Measurements from ENCODE around the gene TSC22D2.

Gene TSC22D2

DNA sequence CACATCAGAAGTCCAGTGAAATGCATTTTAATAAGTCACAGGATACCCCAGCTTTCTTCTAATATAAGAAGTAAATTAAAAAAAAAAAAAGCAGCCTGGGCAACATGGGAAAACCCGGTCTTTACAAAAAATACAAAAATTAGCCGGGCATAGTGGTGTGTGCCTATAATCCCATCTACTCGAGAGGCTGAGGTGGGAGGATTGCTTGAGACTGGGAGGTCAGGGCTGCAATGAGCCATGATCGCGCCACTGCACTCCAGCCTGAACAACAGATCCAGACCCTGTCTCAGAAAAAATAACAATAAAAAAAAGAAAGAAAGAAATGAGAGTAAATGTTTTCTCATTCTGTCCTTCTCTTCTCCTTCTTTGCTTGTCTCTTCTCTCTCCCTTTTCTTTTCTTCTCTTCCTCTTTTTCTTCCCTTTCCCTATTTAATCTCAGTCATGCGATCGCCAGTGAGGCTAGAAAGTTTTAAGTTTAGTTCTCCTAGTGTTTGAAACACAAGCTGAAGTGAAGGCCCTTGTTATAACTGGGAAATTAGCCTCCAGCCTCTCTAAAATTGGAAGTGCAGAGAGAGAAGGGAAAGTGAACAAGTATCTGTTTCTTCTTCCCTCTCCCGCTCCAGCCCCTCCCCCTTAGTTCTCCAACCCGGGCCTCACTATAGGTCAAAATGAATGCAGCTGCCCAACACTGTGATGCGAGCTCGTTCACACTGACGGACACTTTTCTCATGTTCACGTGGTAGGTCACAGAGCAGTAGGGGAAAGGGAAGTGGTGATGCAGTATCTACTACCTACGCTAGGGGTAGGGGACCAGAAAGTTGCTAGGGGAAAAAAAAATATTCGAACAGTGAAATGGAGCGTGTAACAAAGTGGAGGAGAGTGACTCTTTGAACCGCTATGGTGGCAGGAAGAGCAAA lies 23.5 kb upstream of the TSC22D2 start:
- Histone ChIP-seq H3K4me3 (ENCODE audit: low read length, poor library complexity, severe bottlenecking) (no peak overlapping the region), H3K9me2 (replicated peaks; ENCODE audit: low read depth, low read length) (no peaks in the 10 kb centered on the region), H3K79me2 (ENCODE audit: insufficient read depth, low read length) (no peaks in the 10 kb centered on the region), H2AFZ (ENCODE audit: low read length) (peak overlapping the region; percentile 49), H3K4me1 (ENCODE audit: insufficient read depth, low read length, poor library complexity, severe bottlenecking) (peaks cover 14% of the 10 kb centered on the region), H4K20me1 (ENCODE audit: insufficient read depth, low read length, poor library complexity, severe bottlenecking) (no peaks in the 10 kb centered on the region), H3K36me3 (ENCODE audit: insufficient read depth, low read length) (no peaks in the 10 kb centered on the region), H3F3A (ENCODE audit: low read depth) (0 out of 2 replicates have a peak, but pooled peaks cover 4% of the 10 kb centered on the region), H3K27me3 (ENCODE audit: insufficient read depth, low read length, poor library complexity, severe bottlenecking) (no peaks in the 10 kb centered on the region), H3K9ac (ENCODE audit: low read depth, low read length, poor library complexity, severe bottlenecking) (no peak overlapping the region), H3K4me2 (ENCODE audit: low read depth, low read length, poor library complexity, severe bottlenecking) (peak overlapping the region; percentile 3), H3K9me3 (ENCODE audit: insufficient read depth, low read depth, low read length) (no peaks in the 10 kb centered on the region)
- TF ChIP-seq, protein P1, sequence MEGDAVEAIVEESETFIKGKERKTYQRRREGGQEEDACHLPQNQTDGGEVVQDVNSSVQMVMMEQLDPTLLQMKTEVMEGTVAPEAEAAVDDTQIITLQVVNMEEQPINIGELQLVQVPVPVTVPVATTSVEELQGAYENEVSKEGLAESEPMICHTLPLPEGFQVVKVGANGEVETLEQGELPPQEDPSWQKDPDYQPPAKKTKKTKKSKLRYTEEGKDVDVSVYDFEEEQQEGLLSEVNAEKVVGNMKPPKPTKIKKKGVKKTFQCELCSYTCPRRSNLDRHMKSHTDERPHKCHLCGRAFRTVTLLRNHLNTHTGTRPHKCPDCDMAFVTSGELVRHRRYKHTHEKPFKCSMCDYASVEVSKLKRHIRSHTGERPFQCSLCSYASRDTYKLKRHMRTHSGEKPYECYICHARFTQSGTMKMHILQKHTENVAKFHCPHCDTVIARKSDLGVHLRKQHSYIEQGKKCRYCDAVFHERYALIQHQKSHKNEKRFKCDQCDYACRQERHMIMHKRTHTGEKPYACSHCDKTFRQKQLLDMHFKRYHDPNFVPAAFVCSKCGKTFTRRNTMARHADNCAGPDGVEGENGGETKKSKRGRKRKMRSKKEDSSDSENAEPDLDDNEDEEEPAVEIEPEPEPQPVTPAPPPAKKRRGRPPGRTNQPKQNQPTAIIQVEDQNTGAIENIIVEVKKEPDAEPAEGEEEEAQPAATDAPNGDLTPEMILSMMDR (conservative IDR thresholded peaks at IDR 0.05; ENCODE audit: low read length) = no peak
- TF ChIP-seq EZH2phosphoT487 (IDR thresholded peaks at IDR 0.05; ENCODE audit: borderline replicate concordance) = no peak

DNA sequence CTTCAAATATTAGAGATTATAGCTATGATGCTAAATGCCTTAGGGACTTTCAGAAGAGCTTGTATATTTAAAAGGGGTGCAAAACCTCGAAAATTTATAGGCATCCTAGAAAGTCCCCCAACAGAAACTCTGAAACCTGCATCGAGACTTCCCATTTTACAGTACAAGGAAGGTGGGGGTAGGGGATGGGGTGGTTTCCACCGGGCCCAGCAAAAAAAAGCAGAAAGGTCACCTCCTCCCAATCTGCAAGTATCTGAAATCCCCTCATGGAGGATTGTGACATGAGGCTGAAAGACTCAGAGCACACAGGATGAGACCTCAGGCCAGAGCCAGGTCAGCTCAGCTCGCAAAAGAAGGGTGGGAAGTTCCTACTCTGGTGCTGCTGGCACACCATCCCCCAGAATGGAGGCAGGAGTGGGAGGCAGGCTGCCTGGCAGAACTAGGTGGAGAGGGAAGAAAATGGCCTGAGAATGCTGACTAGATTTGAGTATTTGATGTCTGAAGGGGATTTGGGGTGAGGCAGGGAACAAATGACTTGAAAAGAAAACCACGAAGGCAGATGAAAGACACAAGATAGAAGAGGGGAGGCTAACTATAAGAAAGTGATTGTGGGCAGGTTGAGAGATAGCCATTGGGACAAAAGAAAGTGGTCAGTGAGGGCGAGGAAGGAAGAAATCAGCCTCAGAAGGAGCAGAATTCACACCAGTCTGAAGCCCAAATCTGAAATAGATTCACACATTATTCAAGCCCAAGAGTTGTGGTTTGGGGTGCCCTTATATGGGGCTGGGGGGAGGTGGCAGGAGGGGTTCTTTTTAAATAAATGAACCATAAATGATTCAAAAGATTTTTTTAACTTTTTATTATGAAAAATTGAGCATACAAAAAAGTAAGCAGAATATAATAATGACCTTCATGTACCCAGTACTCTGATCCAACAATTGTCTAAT lies 22.5 kb upstream of the TSC22D2 start:
- Histone ChIP-seq H3K79me2 (ENCODE audit: insufficient read depth, low read length) (no peaks in the 10 kb centered on the region), H3K4me3 (ENCODE audit: low read length, poor library complexity, severe bottlenecking) (no peak overlapping the region), H3K9me2 (replicated peaks; ENCODE audit: low read depth, low read length) (no peaks in the 10 kb centered on the region), H3K9ac (ENCODE audit: low read depth, low read length, poor library complexity, severe bottlenecking) (no peak overlapping the region), H3K27me3 (ENCODE audit: insufficient read depth, low read length, poor library complexity, severe bottlenecking) (no peaks in the 10 kb centered on the region), H2AFZ (ENCODE audit: low read length) (peak overlapping the region; percentile 49), H3K4me1 (ENCODE audit: insufficient read depth, low read length, poor library complexity, severe bottlenecking) (peaks cover 22% of the 10 kb centered on the region), H3K9me3 (ENCODE audit: insufficient read depth, low read depth, low read length) (no peaks in the 10 kb centered on the region), H4K20me1 (ENCODE audit: insufficient read depth, low read length, poor library complexity, severe bottlenecking) (no peaks in the 10 kb centered on the region), H3F3A (ENCODE audit: low read depth) (0 out of 2 replicates have a peak, but pooled peaks cover 4% of the 10 kb centered on the region), H3K36me3 (ENCODE audit: insufficient read depth, low read length) (no peaks in the 10 kb centered on the region), H3K4me2 (ENCODE audit: low read depth, low read length, poor library complexity, severe bottlenecking) (peak overlapping the region; percentile 3)
- no peak for TF ChIP-seq EZH2phosphoT487 (IDR thresholded peaks at IDR 0.05; ENCODE audit: borderline replicate concordance)
- TF ChIP-seq, protein P1 (conservative IDR thresholded peaks at IDR 0.05; ENCODE audit: low read length) = no peak

DNA sequence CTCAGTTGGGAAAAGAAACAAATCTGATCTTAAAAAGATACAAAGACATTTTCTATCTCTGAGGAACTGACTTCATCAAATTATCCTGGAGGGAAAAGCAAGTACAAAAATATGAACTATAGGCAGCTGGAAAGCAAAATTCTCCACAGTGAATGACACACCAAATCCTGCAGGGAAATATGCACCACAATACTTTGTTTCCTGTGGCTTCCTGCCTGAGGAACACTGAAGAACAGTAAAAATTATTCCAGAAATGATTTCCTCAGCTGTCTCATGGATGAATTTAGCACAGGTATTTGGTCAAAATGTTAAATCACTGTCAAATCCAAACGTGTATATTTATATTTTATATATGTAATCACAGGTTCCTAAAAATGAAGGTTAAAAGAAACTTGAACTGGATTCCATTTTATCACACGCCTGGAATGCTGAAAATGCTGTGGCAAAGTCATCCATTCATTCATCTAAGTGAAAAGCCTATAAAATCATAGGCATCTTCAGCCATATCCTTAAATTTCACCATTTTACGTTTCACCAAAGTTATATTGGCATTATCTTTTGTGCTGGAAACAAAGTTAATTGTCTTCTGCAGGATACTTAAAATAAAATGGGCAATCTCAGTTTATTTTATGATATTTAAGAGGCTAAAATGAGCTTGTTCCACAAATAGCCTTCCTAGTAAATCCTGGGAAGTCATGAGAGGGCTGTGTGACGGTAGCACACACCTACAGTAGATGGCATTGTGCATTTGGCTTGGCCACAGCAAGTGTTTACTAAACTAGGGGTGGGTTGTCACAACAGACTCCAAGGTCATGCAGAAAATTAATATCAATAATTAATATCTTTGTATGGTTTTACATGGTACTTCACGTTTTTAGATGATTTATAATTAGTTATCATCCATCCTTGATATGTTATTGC lies 19.3 kb upstream of the TSC22D2 start:
- H3K9me3 ChIP-seq (ENCODE audit: insufficient read depth, low read depth, low read length) = no peaks in the 10 kb centered on the region
- no peaks in the 10 kb centered on the region for H3K27me3 ChIP-seq (ENCODE audit: insufficient read depth, low read length, poor library complexity, severe bottlenecking)
- H3K9ac ChIP-seq (ENCODE audit: low read depth, low read length, poor library complexity, severe bottlenecking) = no peak overlapping the region
- no peak for TF ChIP-seq EZH2phosphoT487 (IDR thresholded peaks at IDR 0.05; ENCODE audit: borderline replicate concordance)
- TF ChIP-seq, protein P1 (conservative IDR thresholded peaks at IDR 0.05; ENCODE audit: low read length) = no peak
- H2AFZ ChIP-seq (ENCODE audit: low read length) = no peak overlapping the region
- no peaks in the 10 kb centered on the region for H4K20me1 ChIP-seq (ENCODE audit: insufficient read depth, low read length, poor library complexity, severe bottlenecking)
- no peaks in the 10 kb centered on the region for H3K36me3 ChIP-seq (ENCODE audit: insufficient read depth, low read length)
- no peaks in the 10 kb centered on the region for H3K79me2 ChIP-seq (ENCODE audit: insufficient read depth, low read length)
- H3F3A ChIP-seq (ENCODE audit: low read depth) = 0 out of 2 replicates have a peak, but pooled peaks cover 4% of the 10 kb centered on the region
- H3K4me1 ChIP-seq (ENCODE audit: insufficient read depth, low read length, poor library complexity, severe bottlenecking) = peaks cover 29% of the 10 kb centered on the region
- H3K4me2 ChIP-seq (ENCODE audit: low read depth, low read length, poor library complexity, severe bottlenecking) = no peak overlapping the region
- no peak overlapping the region for H3K4me3 ChIP-seq (ENCODE audit: low read length, poor library complexity, severe bottlenecking)
- H3K9me2 ChIP-seq (replicated peaks; ENCODE audit: low read depth, low read length) = no peaks in the 10 kb centered on the region
